GM20000 (cell line): ENCODE data around the gene CXXC4.

ENCODE experiments used
- DNase-seq: peaks from one replicate; pipeline ENCODE4 v3.0.0; 2012; ENCODE audit warnings: low spot score
- TF ChIP-seq, protein P1 (sequence below): IDR thresholded peaks from 2 replicates; pipeline ENCODE4 v1.5.1; 2012; ENCODE audit warnings: mild to moderate bottlenecking, control low read depth; ENCODE audit errors: extremely low read depth, missing control alignments

CXXC4 gene

DNA sequence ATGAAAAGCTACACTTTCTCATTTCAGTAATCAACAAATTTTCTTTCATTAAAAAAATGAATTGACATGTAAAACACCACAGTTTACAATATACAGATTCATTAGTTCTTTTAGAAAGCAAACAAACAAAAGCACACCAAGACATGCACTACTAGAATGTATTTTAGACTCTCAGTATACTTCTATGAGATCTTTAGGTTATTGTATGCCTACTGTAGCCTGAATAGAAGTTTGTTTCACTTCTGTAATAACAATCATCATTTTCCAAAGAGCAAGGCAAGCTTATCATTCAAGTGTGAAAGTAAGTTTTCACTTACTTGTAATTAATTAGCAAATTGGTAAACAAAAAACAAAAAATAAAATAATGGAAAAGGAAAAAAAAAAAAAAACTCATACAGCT is 24.9 kb downstream of the CXXC4 start:
- DNase-seq, result no peak

DNA sequence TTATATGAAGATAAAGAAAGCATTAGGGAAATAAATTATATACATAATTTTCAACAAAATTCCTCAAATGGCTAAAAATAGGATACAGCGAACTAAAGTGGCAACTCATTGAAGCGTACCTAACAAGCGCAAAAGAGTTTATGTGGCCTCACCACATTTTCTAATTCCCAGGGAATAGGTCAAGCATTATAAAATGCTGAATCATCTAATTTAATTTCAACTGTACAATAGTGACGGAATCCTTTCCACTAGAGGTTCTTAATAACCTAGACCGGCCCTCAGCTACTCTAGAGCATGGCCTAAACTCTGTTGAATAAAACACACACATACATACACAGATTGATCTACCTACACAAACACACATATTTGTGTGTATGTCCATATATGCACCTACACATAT is 29.1 kb downstream of the CXXC4 start:
- DNase-seq, result no peak
- TF ChIP-seq, protein P1, sequence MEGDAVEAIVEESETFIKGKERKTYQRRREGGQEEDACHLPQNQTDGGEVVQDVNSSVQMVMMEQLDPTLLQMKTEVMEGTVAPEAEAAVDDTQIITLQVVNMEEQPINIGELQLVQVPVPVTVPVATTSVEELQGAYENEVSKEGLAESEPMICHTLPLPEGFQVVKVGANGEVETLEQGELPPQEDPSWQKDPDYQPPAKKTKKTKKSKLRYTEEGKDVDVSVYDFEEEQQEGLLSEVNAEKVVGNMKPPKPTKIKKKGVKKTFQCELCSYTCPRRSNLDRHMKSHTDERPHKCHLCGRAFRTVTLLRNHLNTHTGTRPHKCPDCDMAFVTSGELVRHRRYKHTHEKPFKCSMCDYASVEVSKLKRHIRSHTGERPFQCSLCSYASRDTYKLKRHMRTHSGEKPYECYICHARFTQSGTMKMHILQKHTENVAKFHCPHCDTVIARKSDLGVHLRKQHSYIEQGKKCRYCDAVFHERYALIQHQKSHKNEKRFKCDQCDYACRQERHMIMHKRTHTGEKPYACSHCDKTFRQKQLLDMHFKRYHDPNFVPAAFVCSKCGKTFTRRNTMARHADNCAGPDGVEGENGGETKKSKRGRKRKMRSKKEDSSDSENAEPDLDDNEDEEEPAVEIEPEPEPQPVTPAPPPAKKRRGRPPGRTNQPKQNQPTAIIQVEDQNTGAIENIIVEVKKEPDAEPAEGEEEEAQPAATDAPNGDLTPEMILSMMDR, result no peak

More for the DNA sequence above, 24.9 kb downstream of the CXXC4 start:
- TF ChIP-seq, protein P1, result no peak

DNA sequence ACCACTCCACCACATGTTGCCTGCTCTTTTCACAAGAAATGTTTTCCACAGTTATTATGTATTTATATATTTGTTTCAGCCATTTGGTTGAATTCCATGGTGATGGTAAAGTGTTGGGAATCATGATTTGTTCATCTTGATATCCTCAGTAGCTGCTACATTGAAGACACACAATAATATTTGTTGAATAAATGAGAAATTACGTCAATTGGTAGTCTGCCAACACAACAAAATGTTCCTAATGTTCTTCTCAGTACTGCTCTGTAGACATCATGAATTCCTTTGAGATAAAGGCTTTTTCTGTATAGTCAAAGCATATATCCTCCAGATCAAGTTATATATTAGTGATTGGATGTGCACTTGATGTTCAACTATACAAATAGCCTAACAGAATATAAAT is 29.5 kb downstream of the CXXC4 start:
- no peak for DNase-seq
- TF ChIP-seq, protein P1, result no peak

DNA sequence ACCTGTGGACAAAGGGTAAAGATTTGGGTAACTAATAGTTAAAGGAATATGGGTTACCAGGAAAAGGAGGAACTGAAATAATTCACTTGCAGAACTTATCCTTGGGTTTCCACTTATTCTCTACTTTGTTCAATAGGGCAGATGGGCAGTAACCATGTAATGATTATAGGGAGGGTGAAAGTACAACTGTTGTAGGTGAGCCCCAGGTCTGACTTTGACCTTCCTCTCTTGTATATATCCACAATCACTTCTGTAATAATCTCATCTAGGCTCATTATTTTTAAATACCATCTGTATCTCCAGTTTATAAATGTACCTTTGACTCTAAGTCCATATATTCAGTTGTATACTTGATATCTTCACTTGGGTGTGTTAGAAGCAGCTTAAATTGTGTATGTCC is 32.1 kb downstream of the CXXC4 start:
- no peak for DNase-seq
- TF ChIP-seq, protein P1, result no peak

DNA sequence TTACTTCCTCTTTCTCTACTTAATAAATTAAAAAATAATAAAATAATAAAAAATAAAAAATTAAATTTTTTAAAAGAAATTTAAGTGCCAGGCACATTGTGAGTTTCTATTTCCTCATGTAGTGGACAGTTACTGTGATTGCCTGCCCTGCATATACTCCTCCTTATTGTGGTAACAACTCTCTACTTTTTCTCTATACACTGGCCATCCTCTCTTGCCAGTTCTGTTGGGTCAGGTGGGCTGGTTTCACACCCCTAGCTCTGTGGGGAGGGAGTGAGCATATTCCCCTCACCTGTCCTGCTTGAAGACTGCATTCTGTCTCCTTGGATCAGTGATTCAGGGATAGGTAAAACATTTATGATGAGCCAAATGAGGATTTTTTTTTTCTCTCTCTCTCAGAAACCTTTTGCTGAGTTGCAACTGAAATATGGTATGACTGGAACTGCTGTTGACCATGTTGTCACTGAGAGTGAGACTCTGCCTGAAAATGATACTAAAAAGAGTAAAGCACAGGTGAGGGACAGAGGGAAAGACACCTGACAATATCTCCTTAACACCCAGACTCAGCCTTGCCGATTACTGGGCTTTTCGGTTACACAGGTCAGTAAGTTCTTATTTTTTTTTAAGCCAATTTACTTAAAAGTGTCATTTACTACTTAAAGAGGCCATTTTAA is 37.2 kb downstream of the CXXC4 start:
- no peak for DNase-seq
- TF ChIP-seq, protein P1, result no peak

DNA sequence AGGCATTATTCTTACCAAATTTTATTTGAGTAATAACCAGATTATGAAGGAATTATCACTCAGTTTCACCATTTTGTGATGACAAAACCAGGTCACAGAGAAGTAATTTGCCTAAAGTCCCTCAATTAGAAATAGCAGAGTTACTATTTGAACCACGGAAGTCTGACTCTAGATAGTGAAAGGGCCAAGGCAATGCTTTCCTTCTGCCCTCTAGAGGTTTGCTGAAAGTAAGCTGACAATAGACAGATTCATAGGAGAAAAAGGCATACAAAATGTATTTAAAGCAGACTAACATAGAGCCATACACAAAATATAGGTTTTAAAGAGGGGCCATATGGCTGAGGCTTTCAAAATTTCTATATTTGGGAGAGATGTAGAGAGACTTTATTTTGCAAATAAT is 43.1 kb downstream of the CXXC4 start:
- peak; percentile 4 for DNase-seq
- TF ChIP-seq, protein P1, result no peak

DNA sequence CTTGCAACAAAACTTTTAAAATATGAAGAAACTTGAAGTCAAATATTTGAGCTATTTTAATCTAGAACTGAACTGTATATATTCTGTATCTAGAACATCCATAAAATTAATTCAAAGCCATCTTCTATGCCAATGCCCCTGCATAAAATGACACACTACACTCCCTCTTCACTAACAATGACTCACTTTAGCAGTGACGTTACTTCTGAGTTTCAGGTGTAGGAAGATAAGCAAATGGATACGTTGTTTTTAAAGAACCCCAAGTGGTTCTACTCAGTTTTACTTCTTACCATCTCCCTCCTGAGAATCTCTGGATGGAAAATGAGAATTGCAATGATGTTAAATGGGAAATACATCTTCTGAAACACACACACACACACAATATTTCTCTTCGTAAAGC is 45.2 kb downstream of the CXXC4 start:
- DNase-seq, result no peak
- TF ChIP-seq, protein P1, result no peak
